Left lung (tissue), 10 donors: ENCODE data around the gene DPM1. TPM values are rescaled to one million over a fixed set of nuclear protein-coding genes. Genes with fewer than 3 reads are reported as not detected.

ENCODE experiments used
- ATAC-seq: fragments of 200-7000 bp; cut with Tn5 transposase; one replicate; pipeline ENCODE4 v1.9.1; 2020; ENCODE audit warnings: moderate library complexity
- DNase-seq, 4 donors: peaks; one replicate each; pipeline ENCODE4 v3.0.0-alpha.2; 2013 to 2020
- H3K27ac ChIP-seq, 2 donors: fragments of 200-600 bp; sonication (generic) in 1 of 2; one replicate each; pipeline versions ENCODE4 v1.5.0 to v1.8.0; 2020 to 2021
- H3K27me3 ChIP-seq, 2 donors: fragments of 200-600 bp; sonication (generic) in 1 of 2; one replicate each; pipeline versions ENCODE4 v1.5.0 to v1.8.0; 2020 to 2021
- H3K36me3 ChIP-seq, 2 donors: fragments of 200-600 bp; sonication (generic) in 1 of 2; one replicate each; pipeline versions ENCODE4 v1.5.0 to v1.8.0; 2020 to 2021
- H3K4me1 ChIP-seq, 2 donors: fragments of 200-600 bp; one replicate each; pipeline ENCODE4 v1.8.0; 2021
- H3K4me3 ChIP-seq, 2 donors: fragments of 200-600 bp; sonication (generic) in 1 of 2; one replicate each; pipeline versions ENCODE4 v1.5.0 to v1.8.0; 2020 to 2021; ENCODE audit warnings: mild to moderate bottlenecking in 1 of 2
- H3K9me3 ChIP-seq, 2 donors: fragments of 200-600 bp; sonication (generic) in 1 of 2; one replicate each; pipeline versions ENCODE4 v1.5.0 to v1.8.0; 2020 to 2021
- CTCF ChIP-seq, 2 donors: fragments of 200-600 bp; sonication (generic) in 1 of 2; IDR thresholded peaks; one replicate each; pipeline versions ENCODE4 v1.5.0 to v1.8.0; 2021; ENCODE audit warnings: antibody characterized with exemption in 2 of 2
- intact Hi-C, 2 donors: fragments of 100-400 bp; cut with DNase I; formaldehyde crosslinking; loops; one replicate each; pipeline versions ENCODE4 v1.11.2 to v1.14.2; 2022
- polyA plus RNA-seq, 6 donors: library from polyadenylated mRNA; unstranded; fragments of 120-200 nt; gene quantifications; one replicate each; pipeline ENCODE4 v1.2.1, GENCODE V29; 2013; ENCODE audit not compliant: insufficient read length in 6 of 6
- total RNA-seq, 2 donors: library from RNA; stranded (reverse); fragmentation: NEBNext Ultra II Directional; extraction: Animal tissue kit (Norgen Biotek cat#: 25700); gene quantifications; one replicate each; pipeline ENCODE4 v1.2.1, GENCODE V29; 2021
- donor health status: DM: no; HTN: yes; CAD: no.
- donor health status: DM: no; HTN: no; CAD: no.

The DPM1 gene
- total and polyA plus RNA-seq, 8 donors, result 31.9 to 63.3 (median 56.4) TPM

GRCh38 chr20:50919567-50919966, 38.8 kb downstream of the DPM1 start:
- Histone ChIP-seq H3K4me3 (no peak overlapping the region), H3K9me3 (no peaks in the 10 kb centered on the region), H3K27ac (no peak overlapping the region), H3K4me1 (peaks cover 18 to 90% of the 10 kb centered on the region in 2 donors), H3K36me3 (peaks cover 0 to 7% of the 10 kb centered on the region in 2 donors), H3K27me3 (no peaks in the 10 kb centered on the region)
- intact Hi-C loops, result no loop called here
- ATAC-seq (no peak), DNase-seq (no peak)
- TF ChIP-seq CTCF (IDR thresholded peaks at IDR 0.05), result no peak

- no peak overlapping the region for H3K4me3 ChIP-seq
- no peak overlapping the region for H3K27ac ChIP-seq
- H3K36me3 ChIP-seq, result peaks cover 0 to 6% of the 10 kb centered on the region in 2 donors
- intact Hi-C loops, result no loop called here
- ATAC-seq (no peak), DNase-seq (no peak)
- H3K9me3 ChIP-seq, result no peaks in the 10 kb centered on the region
- no peaks in the 10 kb centered on the region for H3K27me3 ChIP-seq
- no peak for TF ChIP-seq CTCF (IDR thresholded peaks at IDR 0.05)
- peaks cover 22 to 92% of the 10 kb centered on the region in 2 donors for H3K4me1 ChIP-seq
Observed at GRCh38 chr20:50918403-50918802, 39.9 kb downstream of the DPM1 start.

GRCh38 chr20:50916934-50917333, 41.4 kb downstream of the DPM1 start:
- Histone ChIP-seq H3K27ac (no peak overlapping the region), H3K9me3 (no peaks in the 10 kb centered on the region), H3K27me3 (no peaks in the 10 kb centered on the region), H3K4me1 (peaks cover 21 to 84% of the 10 kb centered on the region in 2 donors), H3K36me3 (peaks cover 0 to 5% of the 10 kb centered on the region in 2 donors), H3K4me3 (no peak overlapping the region)
- intact Hi-C loops, result no loop called here
- ATAC-seq (no peak), DNase-seq (no peak)
- no peak for TF ChIP-seq CTCF (IDR thresholded peaks at IDR 0.05)

GRCh38 chr20:50916257-50916656, 42.1 kb downstream of the DPM1 start:
- Histone ChIP-seq H3K27me3 (no peaks in the 10 kb centered on the region), H3K27ac (no peak overlapping the region), H3K9me3 (no peaks in the 10 kb centered on the region), H3K36me3 (peaks cover 0 to 5% of the 10 kb centered on the region in 2 donors), H3K4me3 (no peak overlapping the region), H3K4me1 (peaks cover 20 to 84% of the 10 kb centered on the region in 2 donors)
- ATAC-seq (peak; percentile 65), DNase-seq (no peak)
- no peak for TF ChIP-seq CTCF (IDR thresholded peaks at IDR 0.05)
- intact Hi-C loops, result no loop called here

GRCh38 chr20:50915424-50915823, 42.9 kb downstream of the DPM1 start:
- TF ChIP-seq CTCF (IDR thresholded peaks at IDR 0.05), result no peak
- Histone ChIP-seq H3K4me1 (peaks cover 20 to 79% of the 10 kb centered on the region in 2 donors), H3K27ac (no peak overlapping the region), H3K4me3 (no peak overlapping the region), H3K27me3 (no peaks in the 10 kb centered on the region), H3K36me3 (peaks cover 0 to 5% of the 10 kb centered on the region in 2 donors), H3K9me3 (no peaks in the 10 kb centered on the region)
- ATAC-seq (no peak), DNase-seq (no peak)
- intact Hi-C loops, result no loop called here
